H1 (cell line): ENCODE results near the gene KCNK15. TPM values are rescaled to one million over a fixed set of nuclear protein-coding genes. Genes with fewer than 3 reads are reported as not detected.

Experiments
- CEBPB ChIP-seq: IDR thresholded peaks from 2 replicates; pipeline ENCODE4 v1.6.1; 2012; ENCODE audit warnings: low read depth, low read length
- KDM5A ChIP-seq: fragments of 200-600 bp; IDR thresholded peaks from 2 replicates; pipeline ENCODE4 v1.7.1; 2012; ENCODE audit warnings: mild to moderate bottlenecking, low read length, inconsistent platforms, mixed read lengths
- RNF2 ChIP-seq: fragments of 200-900, 300-1000 bp; sonication (generic); IDR thresholded peaks from 2 replicates; pipeline ENCODE4 v1.7.1; 2016; ENCODE audit warnings: borderline replicate concordance, low read depth, mild to moderate bottlenecking, antibody characterized with exemption, low read length; ENCODE audit not compliant: poor library complexity, severe bottlenecking; ENCODE audit errors: missing control alignments
- SAP30 ChIP-seq: fragments of 300-600 bp; sonication (generic); IDR thresholded peaks from 2 replicates; pipeline ENCODE4 v1.7.1; 2012; ENCODE audit warnings: low read length, moderate library complexity, mild to moderate bottlenecking, inconsistent platforms; ENCODE audit not compliant: insufficient read depth, insufficient replicate concordance
- SIX5 ChIP-seq: IDR thresholded peaks from 2 replicates; pipeline ENCODE4 v1.6.1; 2011; ENCODE audit warnings: mild to moderate bottlenecking, low read depth, low read length
- SUZ12 ChIP-seq: fragments of 200-600 bp; sonication (generic); IDR thresholded peaks from 2 replicates; pipeline ENCODE4 v1.6.1; 2012; ENCODE audit warnings: mild to moderate bottlenecking, inconsistent platforms, low read length, moderate library complexity, mixed read lengths
- polyA plus RNA-seq, 7 experiments: library from polyadenylated mRNA; depleted of rRNA in 3 of 7; stranded (reverse) in 5 of 7; unstranded in 2 of 7; fragments of >200 nt in 5 of 7; fragments of 200-250 nt in 2 of 7; gene quantifications; 1 replicate in 5 of 7; 2 replicates in 1 of 7; 4 replicates in 1 of 7; pipeline versions ENCODE4 v1.2.1 to v1.2.3, GENCODE V29; 2011 to 2013; ENCODE audit warnings: missing spikeins in 2 of 7, mixed read lengths in 2 of 7
- total RNA-seq: library from RNA; stranded (reverse); fragmentation: NEBNext Ultra II Directional; extraction: Animal tissue kit (Norgen Biotek cat#: 25700); gene quantifications from 2 replicates; pipeline ENCODE4 v1.2.1, GENCODE V29; 2021

KCNK15 gene
- total and polyA plus RNA-seq, 2 of the 8 experiments (the other 6 are each of a cell fraction or from before 2014, with no cell fraction given), result 0.24 to 0.33 TPM

DNA sequence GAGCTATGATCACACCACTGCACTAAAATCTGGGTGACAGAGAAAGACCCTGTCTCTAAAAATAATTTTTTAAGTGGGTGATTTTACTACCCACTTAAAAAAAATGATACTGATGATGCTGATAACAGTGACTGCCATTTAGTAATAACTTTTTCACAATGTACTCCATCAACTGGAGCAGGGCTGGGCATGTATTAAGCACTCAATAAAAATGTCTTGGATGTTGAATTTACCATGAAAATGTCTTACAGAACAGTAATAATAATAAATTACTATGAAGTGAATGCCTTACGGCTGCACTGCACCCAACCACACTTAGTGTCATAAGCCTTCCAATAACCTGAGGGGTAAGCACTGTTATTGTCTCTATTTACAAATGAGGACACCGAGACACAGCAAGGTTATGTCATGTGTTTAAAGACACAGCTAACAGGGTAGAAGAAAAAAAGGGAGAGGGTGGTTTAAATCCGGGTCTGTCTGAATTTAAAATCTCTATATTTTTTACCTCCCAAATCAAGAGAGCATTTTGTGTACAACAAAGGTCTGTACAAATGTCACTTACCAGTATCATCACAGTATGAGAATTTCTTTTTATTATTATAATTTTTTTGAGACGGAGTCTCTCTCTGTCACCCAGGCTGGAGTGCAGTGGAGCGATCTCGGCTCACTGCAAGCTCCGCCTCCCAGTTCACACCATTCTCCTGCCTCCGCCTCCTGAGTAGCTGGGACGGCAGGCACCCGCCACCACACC lies 43.2 kb downstream of the KCNK15 start (continued):
- TF ChIP-seq CEBPB (no peak), RNF2 (no peak), SIX5 (no peak), SUZ12 (no peak), KDM5A (no peak), SAP30 (no peak)
